ENCODE results near the gene PUSL1. TPM values are rescaled to one million over a fixed set of nuclear protein-coding genes. Genes with fewer than 3 reads are reported as not detected.
A peak's percentile ranks its signal among the peaks of the same experiment; 100 is the strongest.

PUSL1 gene
- total RNA-seq, 1 donor from 2014 or later: 21.5 TPM

DNA sequence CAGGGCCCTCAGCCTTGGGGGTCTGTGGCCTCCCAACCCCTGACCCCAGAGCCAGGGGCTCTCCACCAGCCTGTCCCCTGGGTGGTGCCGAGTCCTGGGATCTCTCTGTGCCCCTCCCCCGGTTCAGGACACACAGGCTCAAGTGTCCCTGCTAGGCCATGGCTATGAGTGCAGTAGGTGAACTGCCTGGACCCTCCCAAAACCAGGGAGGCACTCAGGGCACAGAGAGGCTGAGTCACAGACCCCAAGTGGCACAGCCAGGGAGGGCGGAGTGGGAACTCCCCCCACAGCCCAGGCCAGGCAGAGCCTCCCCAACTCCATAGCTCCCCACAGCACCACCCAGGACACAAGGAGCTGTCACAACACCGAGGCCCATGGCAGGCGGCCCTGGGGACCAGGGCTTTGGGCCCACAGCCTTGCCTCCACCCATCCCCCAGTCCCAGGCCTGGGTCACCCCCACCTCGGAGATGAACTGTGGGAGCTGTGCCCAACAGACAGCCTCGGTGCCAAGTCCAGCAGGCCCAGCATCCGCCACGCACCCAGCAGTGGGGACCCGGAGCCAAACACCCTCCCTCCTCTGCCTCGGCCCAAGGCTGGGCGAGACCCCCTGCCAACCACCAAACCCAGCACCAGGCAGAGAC, 37.6 kb downstream of the PUSL1 start:
- H3K27ac Mint-ChIP-seq (ENCODE audit: unreplicated experiment): no peak overlapping the region

DNA sequence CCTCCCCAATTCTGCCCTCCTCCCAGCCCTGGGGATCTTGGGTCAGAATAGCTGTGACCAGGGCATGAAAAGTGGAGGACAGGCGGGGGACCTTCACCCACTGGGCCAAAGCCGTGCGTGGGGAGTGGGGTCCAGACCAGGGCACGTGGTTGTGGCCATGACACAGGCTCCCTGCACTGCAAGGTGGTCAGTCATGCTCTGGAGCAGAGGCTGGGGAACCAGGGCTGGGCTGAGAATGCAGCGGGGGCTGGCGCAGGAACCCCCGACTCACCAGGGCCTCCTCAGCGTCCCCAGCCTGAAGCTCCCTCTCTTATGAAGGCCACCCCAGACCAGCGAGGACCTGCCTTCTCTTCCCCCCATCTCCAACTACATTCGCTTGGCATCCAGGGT, 38.1 kb downstream of the PUSL1 start:
- DNase-seq (ENCODE audit: extremely low spot score, unreplicated experiment): no peak
- no peaks in the 10 kb centered on the region for H3K36me3 Mint-ChIP-seq (ENCODE audit: unreplicated experiment)
- peak overlapping the region; percentile 80 for H3K4me3 Mint-ChIP-seq (ENCODE audit: unreplicated experiment)
- H3K4me1 Mint-ChIP-seq (ENCODE audit: unreplicated experiment): peaks cover 27% of the 10 kb centered on the region
- peak overlapping the region; percentile 38 for H3K27ac Mint-ChIP-seq (ENCODE audit: unreplicated experiment)
- no peaks in the 10 kb centered on the region for H3K9me3 Mint-ChIP-seq (ENCODE audit: unreplicated experiment)
- no peaks in the 10 kb centered on the region for H3K27me3 Mint-ChIP-seq (ENCODE audit: unreplicated experiment)
- TF ChIP-seq, protein P1, sequence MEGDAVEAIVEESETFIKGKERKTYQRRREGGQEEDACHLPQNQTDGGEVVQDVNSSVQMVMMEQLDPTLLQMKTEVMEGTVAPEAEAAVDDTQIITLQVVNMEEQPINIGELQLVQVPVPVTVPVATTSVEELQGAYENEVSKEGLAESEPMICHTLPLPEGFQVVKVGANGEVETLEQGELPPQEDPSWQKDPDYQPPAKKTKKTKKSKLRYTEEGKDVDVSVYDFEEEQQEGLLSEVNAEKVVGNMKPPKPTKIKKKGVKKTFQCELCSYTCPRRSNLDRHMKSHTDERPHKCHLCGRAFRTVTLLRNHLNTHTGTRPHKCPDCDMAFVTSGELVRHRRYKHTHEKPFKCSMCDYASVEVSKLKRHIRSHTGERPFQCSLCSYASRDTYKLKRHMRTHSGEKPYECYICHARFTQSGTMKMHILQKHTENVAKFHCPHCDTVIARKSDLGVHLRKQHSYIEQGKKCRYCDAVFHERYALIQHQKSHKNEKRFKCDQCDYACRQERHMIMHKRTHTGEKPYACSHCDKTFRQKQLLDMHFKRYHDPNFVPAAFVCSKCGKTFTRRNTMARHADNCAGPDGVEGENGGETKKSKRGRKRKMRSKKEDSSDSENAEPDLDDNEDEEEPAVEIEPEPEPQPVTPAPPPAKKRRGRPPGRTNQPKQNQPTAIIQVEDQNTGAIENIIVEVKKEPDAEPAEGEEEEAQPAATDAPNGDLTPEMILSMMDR (IDR thresholded peaks at IDR 0.05): no peak

More for the DNA sequence above, 37.6 kb downstream of the PUSL1 start:
- peaks cover 24% of the 10 kb centered on the region for H3K4me1 Mint-ChIP-seq (ENCODE audit: unreplicated experiment)
- DNase-seq (ENCODE audit: extremely low spot score, unreplicated experiment): no peak
- no peaks in the 10 kb centered on the region for H3K27me3 Mint-ChIP-seq (ENCODE audit: unreplicated experiment)
- no peak overlapping the region for H3K4me3 Mint-ChIP-seq (ENCODE audit: unreplicated experiment)
- TF ChIP-seq, protein P1 (IDR thresholded peaks at IDR 0.05): no peak
- H3K36me3 Mint-ChIP-seq (ENCODE audit: unreplicated experiment): peaks cover 4% of the 10 kb centered on the region
- no peaks in the 10 kb centered on the region for H3K9me3 Mint-ChIP-seq (ENCODE audit: unreplicated experiment)

- TF ChIP-seq, protein P1 (IDR thresholded peaks at IDR 0.05): no peak
- Mint-ChIP-seq H3K4me3 (ENCODE audit: unreplicated experiment) (peak overlapping the region; percentile 80), H3K27me3 (ENCODE audit: unreplicated experiment) (no peaks in the 10 kb centered on the region), H3K9me3 (ENCODE audit: unreplicated experiment) (no peaks in the 10 kb centered on the region), H3K27ac (ENCODE audit: unreplicated experiment) (peak overlapping the region; percentile 56), H3K36me3 (ENCODE audit: unreplicated experiment) (no peaks in the 10 kb centered on the region), H3K4me1 (ENCODE audit: unreplicated experiment) (peaks cover 32% of the 10 kb centered on the region)
- no peak for DNase-seq (ENCODE audit: extremely low spot score, unreplicated experiment)
Observed at GRCh38 chr1:1347026-1347595, 38.7 kb downstream of the PUSL1 start.

GRCh38 chr1:1347663-1348419, 39.4 kb downstream of the PUSL1 start:
- peak overlapping the region; percentile 56 for H3K27ac Mint-ChIP-seq (ENCODE audit: unreplicated experiment)
- no peaks in the 10 kb centered on the region for H3K9me3 Mint-ChIP-seq (ENCODE audit: unreplicated experiment)
- DNase-seq (ENCODE audit: extremely low spot score, unreplicated experiment): no peak

More at GRCh38 chr1:1347663-1348419, 39.4 kb downstream of the PUSL1 start:
- Mint-ChIP-seq H3K36me3 (ENCODE audit: unreplicated experiment) (peaks cover 5% of the 10 kb centered on the region), H3K4me1 (ENCODE audit: unreplicated experiment) (peaks cover 39% of the 10 kb centered on the region), H3K4me3 (ENCODE audit: unreplicated experiment) (peak overlapping the region; percentile 80), H3K27me3 (ENCODE audit: unreplicated experiment) (no peaks in the 10 kb centered on the region)
- TF ChIP-seq, protein P1 (IDR thresholded peaks at IDR 0.05): no peak
